ENCODE results near the gene ANKRD40CL. TPM values are rescaled to one million over a fixed set of nuclear protein-coding genes. Genes with fewer than 3 reads are reported as not detected.

Gene ANKRD40CL
- polyA plus RNA-seq, 1 of the 3 experiments (the other 2 are of a cell fraction), result not detected

GRCh38 chr17:50808888-50809287 is 41.6 kb upstream of the ANKRD40CL start:
- Histone ChIP-seq H3K4me2 (no peak overlapping the region), H3K27ac (ENCODE audit: low read depth in 2 of 2, low read length in 1 of 2) (no peak overlapping the region), H3K27me3 (ENCODE audit: insufficient read depth) (no peaks in the 10 kb centered on the region), H3K4me1 (ENCODE audit: control insufficient read depth in 1 of 2, insufficient read depth in 2 of 2, low read depth in 1 of 2, low read length in 1 of 2) (no peaks in the 10 kb centered on the region), H2AFZ (ENCODE audit: low read depth) (no peak overlapping the region), H3K9me3 (no peaks in the 10 kb centered on the region), H3K36me3 (replicated peaks in 1 of 2; ENCODE audit: control insufficient read depth in 1 of 2, insufficient read depth in 2 of 2, low read length in 1 of 2) (no peaks in the 10 kb centered on the region), H3K9ac (no peak overlapping the region), H3K79me2 (ENCODE audit: insufficient read depth) (no peaks in the 10 kb centered on the region), H3K9me2 (no peaks in the 10 kb centered on the region), H3F3A (replicated peaks; ENCODE audit: insufficient read depth) (no peaks in the 10 kb centered on the region), H3K4me3 (ENCODE audit: low read depth in 2 of 2, low read length in 1 of 2) (no peak overlapping the region), H4K20me1 (ENCODE audit: insufficient read depth) (no peaks in the 10 kb centered on the region)
- CTCF ChIA-PET, result interaction anchor here (0.8 to 5.3 kb wide), 7 partner anchors 8 to 329 kb away, joined by 3 to 41 read pairs (median 3); no protein-coding TSS in a partner anchor
- 55% methylated on average over 3 of the region's 3 CpGs for WGBS (ENCODE audit: low lambda C conversion rate)
- POLR2A ChIA-PET, result no interaction called here
- TF ChIP-seq TCF12 (IDR thresholded peaks at IDR 0.05) (no peak), NRF1 (IDR thresholded peaks at IDR 0.05; ENCODE audit: low read depth, low read length) (no peak), RCOR1 (IDR thresholded peaks at IDR 0.05; ENCODE audit: low read length) (no peak)
- TF ChIP-seq, protein P1, sequence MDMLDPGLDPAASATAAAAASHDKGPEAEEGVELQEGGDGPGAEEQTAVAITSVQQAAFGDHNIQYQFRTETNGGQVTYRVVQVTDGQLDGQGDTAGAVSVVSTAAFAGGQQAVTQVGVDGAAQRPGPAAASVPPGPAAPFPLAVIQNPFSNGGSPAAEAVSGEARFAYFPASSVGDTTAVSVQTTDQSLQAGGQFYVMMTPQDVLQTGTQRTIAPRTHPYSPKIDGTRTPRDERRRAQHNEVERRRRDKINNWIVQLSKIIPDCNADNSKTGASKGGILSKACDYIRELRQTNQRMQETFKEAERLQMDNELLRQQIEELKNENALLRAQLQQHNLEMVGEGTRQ (IDR thresholded peaks at IDR 0.05; ENCODE audit: borderline replicate concordance, low read depth, low read length), result no peak
- DNase-seq, result no peak

GRCh38 chr17:50808413-50808812 is 41.1 kb upstream of the ANKRD40CL start:
- no peak for DNase-seq
- Histone ChIP-seq H3K27me3 (ENCODE audit: insufficient read depth) (no peaks in the 10 kb centered on the region), H3K27ac (ENCODE audit: low read depth in 2 of 2, low read length in 1 of 2) (no peak overlapping the region), H3K9ac (no peak overlapping the region), H3K4me1 (ENCODE audit: control insufficient read depth in 1 of 2, insufficient read depth in 2 of 2, low read depth in 1 of 2, low read length in 1 of 2) (no peaks in the 10 kb centered on the region), H3K9me2 (no peaks in the 10 kb centered on the region), H3K79me2 (ENCODE audit: insufficient read depth) (no peaks in the 10 kb centered on the region), H3K36me3 (replicated peaks in 1 of 2; ENCODE audit: control insufficient read depth in 1 of 2, insufficient read depth in 2 of 2, low read length in 1 of 2) (no peaks in the 10 kb centered on the region), H3K4me3 (ENCODE audit: low read depth in 2 of 2, low read length in 1 of 2) (no peak overlapping the region), H4K20me1 (ENCODE audit: insufficient read depth) (no peaks in the 10 kb centered on the region), H3F3A (replicated peaks; ENCODE audit: insufficient read depth) (no peaks in the 10 kb centered on the region), H3K4me2 (no peak overlapping the region), H2AFZ (ENCODE audit: low read depth) (no peak overlapping the region), H3K9me3 (no peaks in the 10 kb centered on the region)
- POLR2A ChIA-PET, result no interaction called here
- TF ChIP-seq RAD21 (IDR thresholded peaks at IDR 0.05; ENCODE audit: low read length), result no peak
- no peak for TF ChIP-seq EP300 (IDR thresholded peaks at IDR 0.05; ENCODE audit: borderline replicate concordance in 1 of 2, low read depth in 1 of 2, low read length in 1 of 2)
- TF ChIP-seq NRF1 (IDR thresholded peaks at IDR 0.05; ENCODE audit: low read depth, low read length), result no peak
- TF ChIP-seq GABPA (IDR thresholded peaks at IDR 0.05; ENCODE audit: low read depth), result no peak
- TF ChIP-seq USF1 (IDR thresholded peaks at IDR 0.05; ENCODE audit: borderline replicate concordance, low read depth), result no peak
- no peak for TF ChIP-seq RFX5 (IDR thresholded peaks at IDR 0.05; ENCODE audit: low read length)
- WGBS (ENCODE audit: low lambda C conversion rate), result 72% methylated on average over 7 of the region's 7 CpGs
- CTCF ChIA-PET, result interaction anchor here (1.1 to 7.3 kb wide), 4 partner anchors 9 to 34 kb away, joined by 5 to 45 read pairs (median 26); no protein-coding TSS in a partner anchor

DNA sequence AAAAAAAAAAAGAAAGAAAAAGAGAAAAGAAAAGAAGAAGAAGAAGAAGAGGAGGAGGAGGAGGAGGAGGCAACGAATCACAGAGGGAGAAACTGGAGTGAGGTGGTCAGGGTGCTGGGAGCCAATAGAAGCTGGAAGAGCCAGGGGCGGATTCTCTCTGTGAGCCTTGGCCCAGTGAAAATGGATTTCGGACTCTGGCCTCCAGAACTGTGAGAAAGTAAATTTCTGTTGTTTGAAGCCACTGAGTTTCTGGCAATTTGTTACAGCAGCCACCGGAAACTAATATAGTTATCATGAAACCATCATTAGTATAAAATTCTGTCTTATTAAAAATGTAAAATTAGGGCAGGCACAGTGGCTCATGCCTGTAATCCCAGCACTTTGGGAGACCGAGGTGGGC is 40.4 kb upstream of the ANKRD40CL start:
- H3K9me2 ChIP-seq, result no peaks in the 10 kb centered on the region
- no peaks in the 10 kb centered on the region for H3K9me3 ChIP-seq
- no peaks in the 10 kb centered on the region for H3F3A ChIP-seq (replicated peaks; ENCODE audit: insufficient read depth)
- H3K27ac ChIP-seq (ENCODE audit: low read depth in 2 of 2, low read length in 1 of 2), result no peak overlapping the region
- no peak overlapping the region for H3K9ac ChIP-seq
- no peak overlapping the region for H3K4me3 ChIP-seq (ENCODE audit: low read depth in 2 of 2, low read length in 1 of 2)
- no peaks in the 10 kb centered on the region for H3K27me3 ChIP-seq (ENCODE audit: insufficient read depth)
- no peaks in the 10 kb centered on the region for H4K20me1 ChIP-seq (ENCODE audit: insufficient read depth)
- H3K79me2 ChIP-seq (ENCODE audit: insufficient read depth), result no peaks in the 10 kb centered on the region
- no peaks in the 10 kb centered on the region for H3K4me1 ChIP-seq (ENCODE audit: control insufficient read depth in 1 of 2, insufficient read depth in 2 of 2, low read depth in 1 of 2, low read length in 1 of 2)
- POLR2A ChIA-PET, result no interaction called here
- WGBS (ENCODE audit: low lambda C conversion rate), result 69% methylated on average over 5 of the region's 5 CpGs
- DNase-seq, result no peak
- no peak overlapping the region for H3K4me2 ChIP-seq
- no peaks in the 10 kb centered on the region for H3K36me3 ChIP-seq (replicated peaks in 1 of 2; ENCODE audit: control insufficient read depth in 1 of 2, insufficient read depth in 2 of 2, low read length in 1 of 2)
- H2AFZ ChIP-seq (ENCODE audit: low read depth), result no peak overlapping the region
- CTCF ChIA-PET, result interaction anchor here (1.1 to 7.3 kb wide), 5 partner anchors 9 to 126 kb away, joined by 3 to 45 read pairs (median 18); no protein-coding TSS in a partner anchor
- TF ChIP-seq CHD2 (IDR thresholded peaks at IDR 0.05; ENCODE audit: low read length, partially characterized antibody) (no peak), TAF1 (IDR thresholded peaks at IDR 0.05; ENCODE audit: borderline replicate concordance, low read depth, low read length) (no peak), MXI1 (IDR thresholded peaks at IDR 0.05; ENCODE audit: low read depth, low read length) (no peak), GABPA (IDR thresholded peaks at IDR 0.05; ENCODE audit: low read depth) (no peak), USF1 (IDR thresholded peaks at IDR 0.05; ENCODE audit: borderline replicate concordance, low read depth) (no peak), RCOR1 (IDR thresholded peaks at IDR 0.05; ENCODE audit: low read length) (no peak), TCF12 (IDR thresholded peaks at IDR 0.05) (no peak), MEF2A (IDR thresholded peaks at IDR 0.05; ENCODE audit: borderline replicate concordance, low read depth) (no peak)
- TF ChIP-seq, protein P1 (IDR thresholded peaks at IDR 0.05; ENCODE audit: borderline replicate concordance, low read depth, low read length), result no peak
- TF ChIP-seq, protein P2, sequence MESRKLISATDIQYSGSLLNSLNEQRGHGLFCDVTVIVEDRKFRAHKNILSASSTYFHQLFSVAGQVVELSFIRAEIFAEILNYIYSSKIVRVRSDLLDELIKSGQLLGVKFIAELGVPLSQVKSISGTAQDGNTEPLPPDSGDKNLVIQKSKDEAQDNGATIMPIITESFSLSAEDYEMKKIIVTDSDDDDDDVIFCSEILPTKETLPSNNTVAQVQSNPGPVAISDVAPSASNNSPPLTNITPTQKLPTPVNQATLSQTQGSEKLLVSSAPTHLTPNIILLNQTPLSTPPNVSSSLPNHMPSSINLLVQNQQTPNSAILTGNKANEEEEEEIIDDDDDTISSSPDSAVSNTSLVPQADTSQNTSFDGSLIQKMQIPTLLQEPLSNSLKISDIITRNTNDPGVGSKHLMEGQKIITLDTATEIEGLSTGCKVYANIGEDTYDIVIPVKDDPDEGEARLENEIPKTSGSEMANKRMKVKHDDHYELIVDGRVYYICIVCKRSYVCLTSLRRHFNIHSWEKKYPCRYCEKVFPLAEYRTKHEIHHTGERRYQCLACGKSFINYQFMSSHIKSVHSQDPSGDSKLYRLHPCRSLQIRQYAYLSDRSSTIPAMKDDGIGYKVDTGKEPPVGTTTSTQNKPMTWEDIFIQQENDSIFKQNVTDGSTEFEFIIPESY (IDR thresholded peaks at IDR 0.05; ENCODE audit: borderline replicate concordance, low read depth), result no peak
- TF ChIP-seq, protein P3, sequence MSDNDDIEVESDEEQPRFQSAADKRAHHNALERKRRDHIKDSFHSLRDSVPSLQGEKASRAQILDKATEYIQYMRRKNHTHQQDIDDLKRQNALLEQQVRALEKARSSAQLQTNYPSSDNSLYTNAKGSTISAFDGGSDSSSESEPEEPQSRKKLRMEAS (IDR thresholded peaks at IDR 0.05; ENCODE audit: low read depth), result no peak
